GM21367 (cell line): ENCODE results near the gene NTHL1.

Experiments used
- ATAC-seq: cut with Tn5 transposase; IDR thresholded peaks from one replicate; pipeline ENCODE4 v1.9.1; 2021; ENCODE audit not compliant: unreplicated experiment

Gene NTHL1

DNA sequence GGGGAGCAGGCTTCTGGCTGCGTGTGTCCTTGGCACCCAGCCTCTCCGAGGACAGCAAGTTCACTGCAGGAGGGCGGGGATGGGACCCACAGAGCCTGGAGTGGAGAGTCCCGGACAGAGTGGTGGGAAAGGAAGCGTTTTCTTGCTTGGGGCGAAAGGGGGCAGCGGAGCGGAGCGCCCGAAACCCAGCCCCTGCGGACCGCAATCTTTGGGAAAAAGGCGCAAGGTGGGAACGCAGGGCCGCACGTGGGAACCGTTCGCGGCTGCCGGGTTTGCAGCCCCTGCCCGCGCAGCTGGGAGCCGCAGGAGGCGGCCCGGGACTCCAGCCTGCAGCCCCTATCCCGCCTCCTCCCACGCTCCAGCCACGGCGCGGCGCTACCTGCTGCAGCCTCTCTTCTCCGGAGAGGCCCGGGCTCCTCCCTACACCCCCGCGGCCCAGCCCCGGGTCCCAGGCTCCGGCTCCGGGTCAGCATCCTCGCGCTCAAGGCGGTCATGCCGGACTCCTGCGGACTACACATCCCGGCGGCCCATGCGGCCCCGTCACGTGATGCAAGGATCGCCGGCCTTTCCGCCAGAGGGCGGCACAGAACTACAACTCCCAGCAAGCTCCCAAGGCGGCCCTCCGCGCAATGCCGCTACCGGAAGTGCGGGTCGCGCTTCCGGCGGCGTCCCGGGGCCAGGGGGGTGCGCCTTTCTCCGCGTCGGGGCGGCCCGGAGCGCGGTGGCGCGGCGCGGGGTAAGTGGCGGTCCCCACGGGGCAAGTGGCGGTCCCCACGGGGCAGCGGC, at the start of gene NTHL1, which contains the start of gene TSC2:
Gene NTHL1, minus strand, starts transcription at position 505 of the 786 bp plus-strand sequence. Its CDS starts 11 bp downstream, at position 494.
Gene TSC2, plus strand, starts transcription at position 656 of the 786 bp plus-strand sequence. CDS start 631 bp downstream, outside the sequence.
- peak; percentile 80 for ATAC-seq

DNA sequence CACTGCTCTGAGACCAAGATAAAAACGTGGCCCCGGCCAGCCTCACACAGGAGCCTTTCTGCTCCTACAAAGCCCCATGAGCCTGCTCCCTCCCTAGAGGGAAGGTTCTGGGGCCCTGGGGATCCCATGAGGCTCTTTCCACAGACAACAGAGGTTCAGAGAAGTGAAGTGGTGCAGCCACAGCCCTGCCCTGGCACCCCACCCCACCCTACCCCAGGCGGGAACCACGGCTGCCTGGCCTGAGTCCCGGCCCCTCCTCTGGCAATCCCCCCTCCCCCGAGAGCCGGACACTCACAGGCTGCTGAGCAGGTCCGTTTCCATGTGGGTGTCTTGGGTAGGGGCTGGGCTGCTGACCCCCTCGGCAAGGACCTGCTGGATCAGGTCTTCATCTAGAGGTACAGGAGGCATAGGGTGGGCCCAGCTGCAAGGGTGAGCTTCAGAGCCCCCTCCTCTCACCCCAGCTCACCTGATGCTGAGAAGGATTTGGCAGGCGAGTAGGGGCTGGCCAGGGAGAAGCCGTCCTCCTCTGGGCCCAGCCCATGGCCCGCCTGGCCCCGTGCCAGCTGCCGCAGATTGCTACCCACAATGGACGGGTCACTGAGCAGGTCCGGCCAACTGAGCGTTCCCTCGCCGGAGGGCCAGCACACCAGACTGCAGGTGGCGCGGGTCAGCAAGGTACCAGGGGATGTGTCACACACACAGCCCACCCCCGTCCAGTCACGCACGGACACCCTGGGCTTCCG, 49.4 kb upstream of the NTHL1 start:
- no peak for ATAC-seq

DNA sequence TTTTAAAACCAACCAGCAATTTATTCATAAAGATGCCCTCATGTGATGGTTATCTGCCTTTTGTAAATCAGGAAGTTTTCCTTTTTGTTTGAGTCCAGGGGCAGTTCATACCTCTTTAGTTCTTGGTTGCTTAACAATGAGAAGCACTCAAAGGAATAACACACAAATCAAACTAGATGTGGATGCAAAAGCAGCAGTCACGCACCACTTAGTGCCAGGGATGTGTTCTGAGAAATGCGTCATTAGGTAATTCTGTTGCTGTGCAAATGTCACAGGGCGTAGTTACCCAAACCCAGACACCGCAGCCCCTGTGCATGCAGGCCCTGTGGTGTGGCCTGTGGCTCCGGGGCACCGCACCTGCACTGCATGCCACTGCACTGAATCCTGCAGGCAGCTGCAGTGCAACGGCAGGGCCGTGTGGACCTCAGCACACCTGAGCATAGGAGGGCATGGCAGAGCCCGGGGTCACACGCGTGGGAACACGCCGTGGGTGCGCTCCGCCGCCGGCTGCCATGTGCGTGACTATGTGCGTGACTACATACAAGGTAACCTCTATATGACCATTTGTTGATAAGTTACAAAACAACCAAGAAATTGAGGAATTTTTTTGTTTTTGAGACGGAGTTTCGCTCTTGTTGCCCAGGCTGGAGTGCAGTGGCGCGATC, 48.4 kb upstream of the NTHL1 start:
- no peak for ATAC-seq

DNA sequence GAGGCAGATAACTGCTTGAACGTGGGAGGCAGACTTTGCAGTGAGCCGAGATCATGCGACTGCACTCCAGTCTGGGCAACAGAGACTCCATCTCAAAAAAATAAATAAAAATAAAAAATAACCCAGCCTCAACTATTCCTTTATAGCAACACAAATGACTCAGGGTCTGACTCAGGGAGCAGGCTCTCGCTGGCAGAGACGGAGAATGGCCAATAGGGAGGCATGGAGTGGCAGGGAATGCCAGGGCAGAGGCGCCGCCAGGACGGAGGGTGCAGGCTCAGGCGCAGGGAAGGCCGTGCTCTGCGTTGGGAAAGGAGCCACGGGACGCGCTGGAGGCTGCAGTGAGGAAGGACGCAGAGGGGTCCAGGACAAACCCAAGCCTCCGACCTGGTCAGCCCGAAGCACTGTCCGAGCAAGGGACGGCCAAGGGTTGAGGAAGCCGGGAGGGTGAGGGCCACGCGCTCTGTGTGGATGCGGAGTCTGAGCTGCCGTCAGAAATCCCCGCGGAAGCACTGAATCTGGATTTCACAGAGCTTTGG, 47.8 kb upstream of the NTHL1 start:
- no peak for ATAC-seq

DNA sequence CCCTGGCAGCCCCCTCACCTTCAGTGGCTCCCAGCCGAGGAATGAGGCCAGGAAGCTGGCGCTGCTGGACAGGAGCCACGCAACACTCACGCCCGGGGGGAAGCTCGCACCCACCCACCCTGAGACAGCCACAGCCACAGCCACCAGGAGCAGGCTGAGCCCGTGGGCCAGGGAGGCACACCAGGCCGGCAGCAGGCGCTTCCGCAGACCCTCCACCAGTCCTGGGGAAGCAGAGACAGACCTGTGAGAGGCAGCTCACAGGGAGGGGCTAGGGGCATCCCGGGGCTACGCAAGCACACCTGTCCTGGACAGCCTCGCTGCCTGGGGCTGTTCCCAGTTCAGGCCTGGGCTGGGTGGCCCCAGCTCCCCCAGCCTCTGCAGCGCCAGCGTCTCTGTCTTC, 46.2 kb upstream of the NTHL1 start:
- no peak for ATAC-seq

DNA sequence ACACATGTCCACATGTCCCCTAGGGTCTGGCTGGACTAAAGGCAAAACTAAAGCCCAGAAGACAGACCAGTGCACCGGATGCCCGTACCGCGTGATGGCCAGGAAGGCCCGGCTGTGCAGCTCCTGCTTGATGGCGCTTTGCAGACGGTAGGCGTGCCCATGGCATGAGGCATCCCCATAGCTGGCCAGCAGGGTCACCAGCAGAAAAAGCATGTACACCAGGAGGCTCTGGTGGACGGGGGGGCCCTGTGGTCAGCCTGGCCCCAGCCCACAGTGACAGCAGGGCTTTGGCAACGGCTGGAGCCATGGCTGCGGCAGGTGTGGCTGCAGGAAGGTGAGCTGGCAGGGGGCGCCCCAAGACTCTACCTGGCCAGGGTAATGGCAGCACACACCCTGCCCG, 45.2 kb upstream of the NTHL1 start:
- no peak for ATAC-seq

DNA sequence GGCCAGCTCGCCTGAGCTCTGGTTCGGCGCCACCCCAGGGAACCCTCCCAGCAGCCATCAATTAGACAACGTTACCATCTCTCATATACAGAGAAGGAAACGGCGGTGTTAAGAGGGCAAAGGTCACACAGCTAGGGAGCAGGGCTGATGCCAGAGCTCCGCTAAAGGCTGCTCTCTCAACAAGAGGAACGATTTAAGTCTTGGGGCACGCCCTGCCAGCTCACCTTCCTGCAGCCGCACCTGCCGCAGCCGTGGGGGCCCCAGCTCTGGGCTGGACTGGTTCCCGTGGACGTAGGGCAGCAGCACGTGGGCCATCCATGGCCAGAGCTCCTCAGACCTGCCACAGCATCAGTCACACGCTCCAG, 44.6 kb upstream of the NTHL1 start:
- ATAC-seq, result no peak

DNA sequence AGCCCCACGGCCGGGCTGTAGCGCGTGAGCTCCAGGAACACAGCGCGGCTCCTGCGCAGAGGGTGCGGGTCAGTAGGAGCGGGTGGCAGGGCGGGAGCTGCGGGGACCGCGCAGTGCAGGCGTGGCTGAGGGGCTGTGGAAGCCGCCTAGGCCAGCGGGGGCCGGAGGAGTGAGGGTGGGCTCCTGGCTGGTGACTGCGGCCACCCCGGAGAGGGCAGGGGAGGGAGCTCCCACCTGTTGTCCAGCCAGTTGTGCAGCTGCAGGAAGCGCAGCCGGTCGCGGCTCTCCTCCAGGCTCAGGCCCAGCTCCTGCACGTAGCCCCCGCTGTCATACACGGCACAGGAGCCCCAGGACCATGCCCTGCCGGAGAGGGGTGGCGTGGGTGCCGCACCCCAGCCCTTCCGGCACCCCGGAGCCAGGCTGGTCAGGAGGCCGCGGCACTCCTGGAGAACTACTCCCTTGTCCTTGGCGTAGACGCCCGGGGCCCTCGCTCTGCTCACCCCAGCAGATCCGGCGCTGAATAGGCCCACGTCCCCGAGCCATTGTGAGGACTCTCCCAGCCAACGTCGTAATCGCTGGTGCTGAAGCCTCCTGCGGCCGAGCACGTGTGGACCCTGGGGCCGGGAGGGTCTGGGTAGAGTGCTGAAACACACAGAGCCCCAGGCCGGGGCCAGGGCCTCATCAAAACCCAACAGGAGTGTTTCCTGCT, 44.1 kb upstream of the NTHL1 start:
- no peak for ATAC-seq

DNA sequence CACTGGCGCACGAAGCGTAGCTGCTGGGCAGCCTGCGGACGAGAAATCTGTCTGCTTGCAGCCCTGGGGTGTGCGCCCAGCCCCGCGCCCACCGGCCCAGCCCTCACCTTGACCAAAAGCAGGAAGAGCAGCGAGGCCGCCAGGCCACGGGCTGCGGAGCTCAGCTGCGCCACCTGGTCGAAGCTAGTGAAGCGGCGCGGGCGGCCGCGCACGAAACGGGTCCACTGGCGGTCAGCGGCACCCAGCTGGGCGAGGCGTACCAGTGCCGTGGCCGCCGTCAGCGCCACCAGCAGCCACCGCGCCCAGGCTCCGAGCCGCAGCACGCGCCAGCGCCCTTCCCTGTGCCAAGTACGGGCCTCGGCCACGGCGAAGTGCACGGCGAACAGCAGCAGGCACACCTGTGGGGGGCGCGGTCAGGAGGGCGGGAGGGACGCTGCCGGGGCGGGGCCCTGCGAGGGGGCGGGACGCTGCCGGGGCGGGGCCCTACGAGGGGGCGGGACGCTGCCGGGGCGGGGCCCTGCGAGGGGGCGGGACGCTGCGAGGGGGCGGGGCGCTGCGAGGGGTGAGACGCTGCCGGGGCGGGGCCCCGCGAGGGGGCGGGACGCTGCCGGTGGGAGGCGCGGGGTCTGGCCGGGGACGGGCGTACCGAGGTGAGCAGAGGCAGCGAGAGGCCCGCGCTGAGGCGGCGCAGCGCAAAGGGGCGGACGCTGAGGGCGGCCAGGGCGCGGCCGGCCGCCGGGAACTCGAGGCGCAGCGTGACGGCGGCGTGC, 43.3 kb upstream of the NTHL1 start:
- ATAC-seq, result no peak

DNA sequence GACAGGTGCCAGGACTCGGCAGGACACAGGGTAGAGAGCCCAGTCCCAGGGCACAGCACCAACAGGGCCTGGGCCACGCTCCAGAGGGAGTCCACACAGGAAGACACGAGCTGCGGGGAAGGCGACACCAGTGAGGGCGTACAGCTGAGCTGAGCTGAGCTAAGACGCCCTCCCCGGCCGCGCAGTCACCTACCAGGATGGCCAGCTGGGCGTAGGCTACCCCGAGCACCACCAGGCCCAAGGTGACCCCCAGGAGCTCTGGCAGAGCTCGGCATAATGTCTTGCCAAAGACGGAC, 42.8 kb upstream of the NTHL1 start:
- no peak for ATAC-seq

DNA sequence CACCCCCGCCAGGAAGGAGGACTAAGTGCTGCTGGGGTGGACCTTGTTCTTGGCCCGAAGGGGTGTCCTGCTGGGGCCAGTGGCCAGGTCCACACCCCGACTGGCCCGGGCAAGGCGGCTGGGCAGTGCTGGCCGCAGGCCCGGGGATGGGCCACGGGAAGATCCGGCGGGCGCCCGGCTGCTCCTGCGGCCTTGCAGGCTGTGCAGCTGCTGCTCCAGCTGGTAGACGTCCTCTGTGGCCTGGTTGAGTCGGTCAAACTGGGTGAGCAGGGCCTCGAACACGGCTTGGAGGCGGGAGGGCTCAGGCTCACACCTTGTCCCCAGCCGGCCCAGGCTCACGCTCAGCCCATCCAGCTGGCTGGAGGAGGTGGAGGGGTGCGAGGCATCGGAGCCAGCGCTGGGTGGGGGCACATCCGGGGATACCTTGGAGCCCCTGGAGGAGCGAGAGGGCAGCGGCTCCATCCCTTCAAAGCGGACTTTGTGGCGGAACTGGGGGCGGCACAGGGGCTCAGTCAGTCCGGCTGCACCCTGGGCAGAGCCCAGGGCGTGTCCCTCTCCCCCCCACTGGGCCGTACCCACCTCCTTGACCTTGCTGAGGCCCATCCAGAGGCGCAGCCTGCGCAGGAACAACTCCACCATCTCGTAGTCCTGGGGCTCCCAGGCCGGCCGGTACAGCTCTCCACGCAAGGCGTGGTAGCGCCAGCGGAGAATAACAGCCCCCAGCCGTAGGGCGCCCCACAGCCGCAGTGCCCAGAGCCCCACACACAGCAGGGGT, 42.3 kb upstream of the NTHL1 start:
- no peak for ATAC-seq

DNA sequence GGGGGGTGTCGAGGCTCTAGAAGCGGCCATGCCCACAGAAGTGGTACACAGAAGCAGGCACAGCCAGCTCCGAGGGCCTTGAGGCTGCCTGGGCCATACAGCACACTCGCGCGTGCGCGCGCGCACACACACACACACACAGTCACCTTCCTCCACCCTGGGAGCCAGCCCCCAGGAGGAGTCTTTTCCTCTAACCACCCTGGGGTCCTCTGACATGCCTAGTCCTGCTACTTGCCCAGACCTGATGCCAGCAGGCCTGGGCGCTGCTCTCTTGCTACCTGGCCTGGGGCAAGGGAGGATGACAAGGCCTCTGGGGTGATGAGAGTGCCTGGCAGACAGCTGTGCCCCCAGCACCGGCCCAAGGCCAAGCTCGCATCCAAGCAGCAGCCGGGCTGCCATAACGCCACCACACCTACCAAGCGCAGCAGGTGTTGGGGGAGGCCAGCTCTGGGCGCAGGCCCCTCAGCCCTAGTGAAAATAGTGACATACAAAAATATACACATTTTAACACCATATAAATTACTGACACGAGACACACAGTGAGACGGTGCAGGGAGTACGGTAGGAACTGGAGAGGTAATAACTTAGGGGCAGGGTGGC, 41.2 kb upstream of the NTHL1 start:
- no peak for ATAC-seq

DNA sequence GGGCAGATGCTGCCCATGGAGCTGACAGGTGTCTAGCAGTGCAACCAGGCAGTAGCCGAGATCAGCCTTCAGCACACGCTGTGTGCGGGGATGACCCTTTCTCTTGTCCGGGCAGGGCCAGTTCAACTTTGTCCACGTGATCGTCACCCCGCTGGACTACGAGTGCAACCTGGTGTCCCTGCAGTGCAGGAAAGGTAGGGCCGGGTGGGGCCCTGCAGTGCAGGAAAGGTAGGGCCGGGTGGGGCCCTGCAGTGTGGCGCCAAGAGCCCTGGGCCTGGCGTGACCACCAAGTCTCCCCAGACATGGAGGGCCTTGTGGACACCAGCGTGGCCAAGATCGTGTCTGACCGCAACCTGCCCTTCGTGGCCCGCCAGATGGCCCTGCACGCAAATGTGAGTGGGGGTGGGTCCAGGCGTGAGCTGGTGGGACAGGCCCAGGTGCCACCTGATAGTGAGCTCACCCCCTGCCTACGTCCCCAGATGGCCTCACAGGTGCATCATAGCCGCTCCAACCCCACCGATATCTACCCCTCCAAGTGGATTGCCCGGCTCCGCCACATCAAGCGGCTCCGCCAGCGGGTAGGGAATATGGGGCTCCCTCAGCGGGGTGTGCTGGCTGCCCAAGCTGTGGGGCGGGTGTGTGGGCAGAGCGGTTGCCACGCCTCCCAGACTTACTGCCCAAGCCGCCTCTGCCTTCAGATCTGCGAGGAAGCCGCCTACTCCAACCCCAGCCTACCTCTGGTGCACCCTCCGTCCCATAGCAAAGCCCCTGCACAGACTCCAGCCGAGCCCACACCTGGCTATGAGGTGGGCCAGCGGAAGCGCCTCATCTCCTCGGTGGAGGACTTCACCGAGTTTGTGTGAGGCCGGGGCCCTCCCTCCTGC, 40.4 kb upstream of the NTHL1 start:
- no peak for ATAC-seq

DNA sequence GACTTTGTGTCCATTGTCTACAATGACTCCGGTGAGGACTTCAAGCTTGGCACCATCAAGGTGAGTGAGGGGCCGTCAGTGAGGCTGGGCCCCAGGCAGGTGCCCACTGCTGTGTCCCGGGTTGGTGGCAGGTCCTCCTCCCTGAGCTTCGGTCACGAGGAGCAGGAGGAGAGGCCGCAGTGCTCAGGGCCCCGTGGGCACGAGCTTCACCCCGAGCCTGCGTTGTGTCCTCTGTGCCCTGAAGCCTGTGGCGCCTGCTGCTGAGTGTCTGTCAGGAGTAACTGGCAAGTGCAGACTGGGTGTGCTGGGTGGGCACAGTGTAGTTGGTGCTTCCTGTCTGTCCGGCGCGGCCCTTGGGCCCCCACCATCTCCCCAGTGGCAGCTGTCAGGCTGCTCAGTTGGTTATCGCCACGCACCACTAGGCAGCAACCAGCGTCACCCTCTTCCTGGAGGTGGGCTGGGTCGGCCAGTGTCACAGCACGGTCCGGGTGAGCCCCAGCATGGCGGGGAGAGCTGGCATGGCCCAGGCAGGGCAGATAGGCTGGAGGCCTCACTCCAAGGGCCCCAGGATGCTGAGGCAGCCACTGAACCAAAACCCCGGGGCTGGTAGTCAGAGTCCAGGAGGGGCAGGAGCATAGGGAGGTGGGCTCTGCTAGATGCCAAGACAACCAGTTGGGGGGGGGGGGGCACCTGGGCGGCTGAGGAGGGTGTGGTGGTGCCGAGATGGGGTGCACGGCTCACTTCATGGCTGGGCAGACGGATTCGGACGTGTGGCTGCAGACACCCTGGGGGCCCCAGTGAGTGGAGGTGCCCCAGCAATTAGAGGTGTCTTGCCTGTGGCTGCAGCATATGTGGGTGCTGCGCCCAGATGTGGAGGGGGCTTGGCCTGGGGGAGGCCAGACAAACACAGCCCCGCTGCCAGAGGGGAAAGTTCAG, 39.4 kb upstream of the NTHL1 start:
- no peak for ATAC-seq

DNA sequence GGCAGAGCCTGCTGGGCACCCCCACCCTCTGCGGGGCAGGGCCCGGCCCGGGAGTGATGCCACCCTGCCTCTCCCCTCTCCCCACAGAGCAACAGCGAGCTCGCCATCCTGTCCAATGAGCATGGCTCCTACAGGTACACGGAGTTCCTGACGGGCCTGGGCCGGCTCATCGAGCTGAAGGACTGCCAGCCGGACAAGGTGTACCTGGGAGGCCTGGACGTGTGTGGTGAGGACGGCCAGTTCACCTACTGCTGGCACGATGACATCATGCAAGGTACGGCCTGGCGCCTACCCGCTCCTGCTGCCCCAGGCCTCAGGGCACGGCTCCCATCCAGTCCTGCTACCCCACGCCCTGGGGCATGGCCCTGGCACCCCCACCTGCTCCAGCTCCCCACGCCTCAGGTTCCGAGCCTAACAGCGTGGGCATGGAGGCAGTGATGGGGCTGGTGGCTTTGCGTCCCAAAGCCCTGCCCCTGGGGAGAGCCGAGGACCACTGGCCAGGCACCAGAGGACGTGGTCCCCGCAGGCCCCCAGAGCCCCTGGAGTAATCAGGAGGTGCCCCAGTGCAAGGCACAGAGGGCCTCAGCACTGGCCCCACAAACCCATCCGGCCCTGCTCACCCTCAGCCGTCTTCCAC, 38.6 kb upstream of the NTHL1 start:
- no peak for ATAC-seq

DNA sequence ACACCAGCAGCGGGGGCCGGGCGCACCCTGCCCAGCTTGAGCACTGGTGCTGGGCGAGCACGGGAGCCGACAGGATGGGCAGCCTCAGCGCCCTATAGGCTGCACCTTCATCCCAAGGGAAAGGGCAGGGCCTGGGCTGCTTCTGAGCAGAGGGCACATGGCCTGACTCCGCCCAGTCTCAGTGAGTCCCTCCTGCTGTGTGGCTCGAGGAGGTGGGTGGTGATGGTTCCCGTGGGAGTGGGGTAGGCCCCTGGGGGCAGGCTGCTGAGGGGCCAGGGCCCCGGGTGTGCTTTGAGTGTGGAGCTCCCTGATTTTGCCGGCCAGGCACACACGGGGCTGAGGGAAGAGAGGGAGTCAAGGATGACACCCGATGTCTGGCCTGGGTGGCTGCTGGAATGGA, 38.0 kb upstream of the NTHL1 start:
- no peak for ATAC-seq
